ENCODE results near the gene XG.

GRCh38 chrX:2828959-2829411 is 77.1 kb downstream of the XG start:
- no peak for TF ChIP-seq POLR2A (IDR thresholded peaks at IDR 0.05)
- TF ChIP-seq CTCF (IDR thresholded peaks at IDR 0.05) = no peak
- TF ChIP-seq POLR2AphosphoS5 (IDR thresholded peaks at IDR 0.05) = no peak
